SK-N-SH treated with all-trans-retinoic acid at 6 μM for 48 hours (cell line): ENCODE measurements around the gene KRTAP10-7.

Source experiments
- ATAC-seq: fragments of 200-7000 bp; cut with Tn5 transposase; 3 replicates; pipeline ENCODE4 v1.9.1; 2020; ENCODE audit warnings: mild to moderate bottlenecking, moderate library complexity
- ARNTL ChIP-seq: fragments of 450-650 bp; formaldehyde crosslinking; IDR thresholded peaks from 2 replicates; pipeline ENCODE4 v1.5.0; 2020; ENCODE audit warnings: low read depth, mild to moderate bottlenecking, moderate library complexity, borderline replicate concordance
- BACH2 ChIP-seq: fragments of 250-450 bp; sonication (Bioruptor Pico); IDR thresholded peaks from 2 replicates; pipeline ENCODE4 v1.9.0; 2021; ENCODE audit warnings: mild to moderate bottlenecking, borderline replicate concordance
- ESRRG ChIP-seq: fragments of 250-450 bp; sonication (Bioruptor Pico); IDR thresholded peaks from 2 replicates; pipeline ENCODE4 v1.6.1; 2021; ENCODE audit warnings: mild to moderate bottlenecking
- GLIS3 ChIP-seq: fragments of 250-450 bp; sonication (Bioruptor Pico); IDR thresholded peaks from 2 replicates; pipeline ENCODE4 v1.5.0; 2020; ENCODE audit warnings: mild to moderate bottlenecking, moderate library complexity
- ISL1 ChIP-seq: fragments of 250-450 bp; sonication (Bioruptor Pico); IDR thresholded peaks from 2 replicates; pipeline ENCODE4 v2.1.2; 2022; ENCODE audit warnings: mild to moderate bottlenecking, moderate library complexity
- OSR1 ChIP-seq: fragments of 250-450 bp; sonication (Bioruptor Pico); IDR thresholded peaks from 2 replicates; pipeline ENCODE4 v1.8.0; 2022; ENCODE audit warnings: moderate library complexity, mild to moderate bottlenecking, inconsistent platforms
- PPARA ChIP-seq: fragments of 250-450 bp; sonication (Bioruptor Pico); IDR thresholded peaks from 2 replicates; pipeline ENCODE4 v1.5.0; 2020; ENCODE audit warnings: mild to moderate bottlenecking, borderline replicate concordance
- RARB ChIP-seq: fragments of 250-450 bp; sonication (Bioruptor Pico); IDR thresholded peaks from 2 replicates; pipeline ENCODE4 v1.8.0; 2021; ENCODE audit warnings: mild to moderate bottlenecking, moderate library complexity
- SNAI2 ChIP-seq: fragments of 250-450 bp; sonication (Bioruptor Pico); IDR thresholded peaks from 2 replicates; pipeline ENCODE4 v1.5.0; 2020; ENCODE audit warnings: mild to moderate bottlenecking, moderate library complexity
- TCF4 ChIP-seq: fragments of 250-450 bp; sonication (Bioruptor Pico); IDR thresholded peaks from 2 replicates; pipeline ENCODE4 v1.8.0; 2021; ENCODE audit warnings: mild to moderate bottlenecking, moderate library complexity, borderline replicate concordance
- TOX ChIP-seq: fragments of 250-450 bp; sonication (Bioruptor Pico); IDR thresholded peaks from 2 replicates; pipeline ENCODE4 v1.8.0; 2021; ENCODE audit warnings: mild to moderate bottlenecking, moderate library complexity, borderline replicate concordance
- ZC3H10 ChIP-seq: fragments of 250-450 bp; sonication (Bioruptor Pico); IDR thresholded peaks from 2 replicates; pipeline ENCODE4 v1.5.1; 2021; ENCODE audit warnings: mild to moderate bottlenecking, moderate library complexity
- ZFP3 ChIP-seq: fragments of 250-450 bp; sonication (Bioruptor Pico); IDR thresholded peaks from 2 replicates; pipeline ENCODE4 v1.5.0; 2020; ENCODE audit warnings: mild to moderate bottlenecking, moderate library complexity
- ZFP30 ChIP-seq: fragments of 450-650 bp; formaldehyde crosslinking; IDR thresholded peaks from 2 replicates; pipeline ENCODE4 v1.5.0; 2022; ENCODE audit warnings: mild to moderate bottlenecking, moderate library complexity
- ZNF8 ChIP-seq: fragments of 450-650 bp; formaldehyde crosslinking; IDR thresholded peaks from 2 replicates; pipeline ENCODE4 v1.5.0; 2020; ENCODE audit warnings: mild to moderate bottlenecking, moderate library complexity
- TF ChIP-seq, protein P1 (sequence below): fragments of 250-450 bp; sonication (Bioruptor Pico); IDR thresholded peaks from 2 replicates; pipeline ENCODE4 v1.5.1; 2021; ENCODE audit warnings: mild to moderate bottlenecking, moderate library complexity
- TF ChIP-seq, protein P2 (sequence below): fragments of 250-450 bp; sonication (Bioruptor Pico); IDR thresholded peaks from 2 replicates; pipeline ENCODE4 v1.8.0; 2021; ENCODE audit warnings: low read depth, mild to moderate bottlenecking, moderate library complexity, borderline replicate concordance
- TF ChIP-seq, protein P3 (sequence below): fragments of 250-450 bp; sonication (Bioruptor Pico); IDR thresholded peaks from 2 replicates; pipeline ENCODE4 v1.5.1; 2020; ENCODE audit warnings: low read depth, mild to moderate bottlenecking, moderate library complexity
- TF ChIP-seq, protein P4 (sequence below): fragments of 250-450 bp; sonication (Bioruptor Pico); IDR thresholded peaks from 2 replicates; pipeline ENCODE4 v1.8.0; 2020; ENCODE audit warnings: mild to moderate bottlenecking, moderate library complexity, borderline replicate concordance
- TF ChIP-seq, protein P5 (sequence below): fragments of 250-450 bp; sonication (Bioruptor Pico); IDR thresholded peaks from 2 replicates; pipeline ENCODE4 v1.5.0; 2020; ENCODE audit warnings: mild to moderate bottlenecking, moderate library complexity

The KRTAP10-7 gene

DNA sequence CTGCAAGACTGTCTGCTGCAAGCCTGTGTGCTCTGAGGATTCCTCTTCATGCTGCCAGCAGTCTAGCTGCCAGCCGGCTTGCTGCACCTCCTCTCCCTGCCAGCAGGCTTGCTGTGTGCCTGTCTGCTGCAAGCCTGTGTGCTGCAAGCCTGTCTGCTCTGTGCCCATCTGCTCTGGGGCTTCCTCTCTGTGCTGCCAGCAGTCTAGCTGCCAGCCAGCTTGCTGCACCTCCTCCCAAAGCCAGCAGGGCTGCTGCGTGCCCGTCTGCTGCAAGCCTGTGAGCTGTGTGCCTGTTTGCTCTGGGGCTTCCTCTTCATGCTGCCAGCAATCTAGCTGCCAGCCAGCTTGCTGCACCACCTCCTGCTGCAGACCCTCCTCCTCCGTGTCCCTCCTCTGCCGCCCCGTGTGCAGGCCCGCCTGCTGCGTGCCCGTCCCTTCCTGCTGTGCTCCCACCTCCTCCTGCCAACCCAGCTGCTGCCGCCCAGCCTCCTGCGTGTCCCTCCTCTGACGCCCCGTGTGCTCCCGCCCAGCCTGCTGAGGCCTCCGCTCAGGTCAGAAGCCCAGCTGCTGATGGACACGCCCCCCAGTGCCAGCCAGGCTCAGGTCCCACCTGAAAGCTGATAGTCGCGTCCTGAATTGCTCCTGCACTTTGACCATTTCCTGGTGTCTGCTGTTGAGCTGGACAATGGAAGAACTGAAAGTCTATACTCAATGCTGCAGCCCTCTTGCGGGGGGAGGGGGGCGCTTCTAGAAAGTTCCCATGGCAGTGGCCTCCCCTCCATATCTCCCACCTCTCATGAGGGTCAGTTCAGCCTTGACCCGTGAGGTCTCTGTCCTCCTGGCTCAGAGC is 25.7 kb upstream of the KRTAP10-7 start:
- ATAC-seq, result no peak; the same call in 2 of the 3 replicates
- no peak for TF ChIP-seq ZC3H10 (CRISPR knock-in tag)
- TF ChIP-seq BACH2 (CRISPR knock-in tag), result no peak
- TF ChIP-seq TCF4 (CRISPR knock-in tag), result no peak
- no peak for TF ChIP-seq ZNF8
- TF ChIP-seq ARNTL, result no peak
- no peak for TF ChIP-seq ZFP3 (CRISPR knock-in tag)
- TF ChIP-seq ESRRG (CRISPR knock-in tag), result no peak
- no peak for TF ChIP-seq RARB
- TF ChIP-seq, protein P1, sequence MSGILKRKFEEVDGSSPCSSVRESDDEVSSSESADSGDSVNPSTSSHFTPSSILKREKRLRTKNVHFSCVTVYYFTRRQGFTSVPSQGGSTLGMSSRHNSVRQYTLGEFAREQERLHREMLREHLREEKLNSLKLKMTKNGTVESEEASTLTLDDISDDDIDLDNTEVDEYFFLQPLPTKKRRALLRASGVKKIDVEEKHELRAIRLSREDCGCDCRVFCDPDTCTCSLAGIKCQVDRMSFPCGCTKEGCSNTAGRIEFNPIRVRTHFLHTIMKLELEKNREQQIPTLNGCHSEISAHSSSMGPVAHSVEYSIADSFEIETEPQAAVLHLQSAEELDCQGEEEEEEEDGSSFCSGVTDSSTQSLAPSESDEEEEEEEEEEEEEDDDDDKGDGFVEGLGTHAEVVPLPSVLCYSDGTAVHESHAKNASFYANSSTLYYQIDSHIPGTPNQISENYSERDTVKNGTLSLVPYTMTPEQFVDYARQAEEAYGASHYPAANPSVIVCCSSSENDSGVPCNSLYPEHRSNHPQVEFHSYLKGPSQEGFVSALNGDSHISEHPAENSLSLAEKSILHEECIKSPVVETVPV (CRISPR knock-in tag), result no peak
- TF ChIP-seq SNAI2 (CRISPR knock-in tag), result no peak
- TF ChIP-seq, protein P2, sequence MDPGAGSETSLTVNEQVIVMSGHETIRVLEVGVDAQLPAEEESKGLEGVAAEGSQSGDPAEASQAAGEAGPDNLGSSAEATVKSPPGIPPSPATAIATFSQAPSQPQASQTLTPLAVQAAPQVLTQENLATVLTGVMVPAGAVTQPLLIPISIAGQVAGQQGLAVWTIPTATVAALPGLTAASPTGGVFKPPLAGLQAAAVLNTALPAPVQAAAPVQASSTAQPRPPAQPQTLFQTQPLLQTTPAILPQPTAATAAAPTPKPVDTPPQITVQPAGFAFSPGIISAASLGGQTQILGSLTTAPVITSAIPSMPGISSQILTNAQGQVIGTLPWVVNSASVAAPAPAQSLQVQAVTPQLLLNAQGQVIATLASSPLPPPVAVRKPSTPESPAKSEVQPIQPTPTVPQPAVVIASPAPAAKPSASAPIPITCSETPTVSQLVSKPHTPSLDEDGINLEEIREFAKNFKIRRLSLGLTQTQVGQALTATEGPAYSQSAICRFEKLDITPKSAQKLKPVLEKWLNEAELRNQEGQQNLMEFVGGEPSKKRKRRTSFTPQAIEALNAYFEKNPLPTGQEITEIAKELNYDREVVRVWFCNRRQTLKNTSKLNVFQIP (CRISPR knock-in tag), result no peak
- no peak for TF ChIP-seq PPARA
- TF ChIP-seq ZFP30 (CRISPR knock-in tag), result no peak
- TF ChIP-seq, protein P3, sequence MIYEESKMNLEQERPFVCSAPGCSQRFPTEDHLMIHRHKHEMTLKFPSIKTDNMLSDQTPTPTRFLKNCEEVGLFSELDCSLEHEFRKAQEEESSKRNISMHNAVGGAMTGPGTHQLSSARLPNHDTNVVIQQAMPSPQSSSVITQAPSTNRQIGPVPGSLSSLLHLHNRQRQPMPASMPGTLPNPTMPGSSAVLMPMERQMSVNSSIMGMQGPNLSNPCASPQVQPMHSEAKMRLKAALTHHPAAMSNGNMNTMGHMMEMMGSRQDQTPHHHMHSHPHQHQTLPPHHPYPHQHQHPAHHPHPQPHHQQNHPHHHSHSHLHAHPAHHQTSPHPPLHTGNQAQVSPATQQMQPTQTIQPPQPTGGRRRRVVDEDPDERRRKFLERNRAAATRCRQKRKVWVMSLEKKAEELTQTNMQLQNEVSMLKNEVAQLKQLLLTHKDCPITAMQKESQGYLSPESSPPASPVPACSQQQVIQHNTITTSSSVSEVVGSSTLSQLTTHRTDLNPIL (CRISPR knock-in tag), result no peak
- TF ChIP-seq, protein P4, sequence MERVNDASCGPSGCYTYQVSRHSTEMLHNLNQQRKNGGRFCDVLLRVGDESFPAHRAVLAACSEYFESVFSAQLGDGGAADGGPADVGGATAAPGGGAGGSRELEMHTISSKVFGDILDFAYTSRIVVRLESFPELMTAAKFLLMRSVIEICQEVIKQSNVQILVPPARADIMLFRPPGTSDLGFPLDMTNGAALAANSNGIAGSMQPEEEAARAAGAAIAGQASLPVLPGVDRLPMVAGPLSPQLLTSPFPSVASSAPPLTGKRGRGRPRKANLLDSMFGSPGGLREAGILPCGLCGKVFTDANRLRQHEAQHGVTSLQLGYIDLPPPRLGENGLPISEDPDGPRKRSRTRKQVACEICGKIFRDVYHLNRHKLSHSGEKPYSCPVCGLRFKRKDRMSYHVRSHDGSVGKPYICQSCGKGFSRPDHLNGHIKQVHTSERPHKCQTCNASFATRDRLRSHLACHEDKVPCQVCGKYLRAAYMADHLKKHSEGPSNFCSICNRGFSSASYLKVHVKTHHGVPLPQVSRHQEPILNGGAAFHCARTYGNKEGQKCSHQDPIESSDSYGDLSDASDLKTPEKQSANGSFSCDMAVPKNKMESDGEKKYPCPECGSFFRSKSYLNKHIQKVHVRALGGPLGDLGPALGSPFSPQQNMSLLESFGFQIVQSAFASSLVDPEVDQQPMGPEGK (CRISPR knock-in tag), result no peak
- TF ChIP-seq OSR1 (CRISPR knock-in tag), result no peak
- no peak for TF ChIP-seq ISL1 (CRISPR knock-in tag)

DNA sequence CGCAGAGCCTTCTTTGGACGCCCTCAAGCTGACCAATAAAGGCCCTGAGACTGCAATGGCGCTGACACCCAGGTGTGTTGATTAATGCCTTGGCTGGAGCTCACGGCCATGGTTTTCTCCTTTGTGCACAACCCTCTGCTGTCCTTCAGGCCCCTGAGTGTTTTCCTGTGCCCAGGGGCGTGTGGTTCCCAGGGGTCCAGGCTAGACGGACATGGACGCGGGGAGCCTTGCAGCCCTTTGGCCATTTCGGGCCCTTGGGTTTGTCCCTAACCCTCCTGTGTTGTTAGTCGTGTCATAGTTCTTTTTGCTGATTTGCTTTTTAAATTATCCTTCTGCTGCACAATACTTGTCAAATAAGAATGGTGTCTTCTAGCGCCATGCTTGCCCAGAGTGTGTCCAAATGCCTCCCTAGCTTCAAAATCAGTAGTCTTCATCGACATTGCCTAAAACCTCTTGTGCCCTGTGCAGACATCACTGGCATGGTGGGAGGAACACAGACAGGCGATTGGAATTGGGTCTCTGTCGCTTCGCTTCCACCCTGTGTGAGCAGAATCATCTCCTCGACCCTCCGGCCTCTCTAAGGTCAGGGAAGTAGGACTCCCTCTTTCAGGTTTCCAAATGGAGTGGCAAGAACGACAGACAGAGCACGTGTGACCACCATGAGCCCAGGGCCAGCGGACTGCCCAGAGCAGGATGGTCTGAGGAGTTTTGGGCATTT is 24.9 kb upstream of the KRTAP10-7 start:
- no peak for ATAC-seq

More for the DNA sequence above, 24.9 kb upstream of the KRTAP10-7 start:
- TF ChIP-seq, protein P5, sequence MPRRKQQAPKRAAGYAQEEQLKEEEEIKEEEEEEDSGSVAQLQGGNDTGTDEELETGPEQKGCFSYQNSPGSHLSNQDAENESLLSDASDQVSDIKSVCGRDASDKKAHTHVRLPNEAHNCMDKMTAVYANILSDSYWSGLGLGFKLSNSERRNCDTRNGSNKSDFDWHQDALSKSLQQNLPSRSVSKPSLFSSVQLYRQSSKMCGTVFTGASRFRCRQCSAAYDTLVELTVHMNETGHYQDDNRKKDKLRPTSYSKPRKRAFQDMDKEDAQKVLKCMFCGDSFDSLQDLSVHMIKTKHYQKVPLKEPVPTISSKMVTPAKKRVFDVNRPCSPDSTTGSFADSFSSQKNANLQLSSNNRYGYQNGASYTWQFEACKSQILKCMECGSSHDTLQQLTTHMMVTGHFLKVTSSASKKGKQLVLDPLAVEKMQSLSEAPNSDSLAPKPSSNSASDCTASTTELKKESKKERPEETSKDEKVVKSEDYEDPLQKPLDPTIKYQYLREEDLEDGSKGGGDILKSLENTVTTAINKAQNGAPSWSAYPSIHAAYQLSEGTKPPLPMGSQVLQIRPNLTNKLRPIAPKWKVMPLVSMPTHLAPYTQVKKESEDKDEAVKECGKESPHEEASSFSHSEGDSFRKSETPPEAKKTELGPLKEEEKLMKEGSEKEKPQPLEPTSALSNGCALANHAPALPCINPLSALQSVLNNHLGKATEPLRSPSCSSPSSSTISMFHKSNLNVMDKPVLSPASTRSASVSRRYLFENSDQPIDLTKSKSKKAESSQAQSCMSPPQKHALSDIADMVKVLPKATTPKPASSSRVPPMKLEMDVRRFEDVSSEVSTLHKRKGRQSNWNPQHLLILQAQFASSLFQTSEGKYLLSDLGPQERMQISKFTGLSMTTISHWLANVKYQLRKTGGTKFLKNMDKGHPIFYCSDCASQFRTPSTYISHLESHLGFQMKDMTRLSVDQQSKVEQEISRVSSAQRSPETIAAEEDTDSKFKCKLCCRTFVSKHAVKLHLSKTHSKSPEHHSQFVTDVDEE, result no peak
- TF ChIP-seq ZNF8, result no peak
- TF ChIP-seq, protein P1 (CRISPR knock-in tag), result no peak
- no peak for TF ChIP-seq PPARA
- TF ChIP-seq, protein P4 (CRISPR knock-in tag), result no peak
- TF ChIP-seq ZC3H10 (CRISPR knock-in tag), result no peak
- TF ChIP-seq, protein P2 (CRISPR knock-in tag), result no peak
- no peak for TF ChIP-seq GLIS3 (CRISPR knock-in tag)
- no peak for TF ChIP-seq TOX
- TF ChIP-seq, all 23 proteins: peak for 0
